MM.1S (cell line): Measurements from ENCODE around the gene BMP10.

ENCODE experiments used
- DNase-seq: peaks from one replicate; pipeline ENCODE4 v3.0.0-alpha.2; 2015
- H2AFZ ChIP-seq: fragments of 300-600 bp; sonication (generic); 2 replicates; pipeline ENCODE4 v1.6.0; 2016; ENCODE audit warnings: antibody characterized with exemption, low read length
- H3F3A ChIP-seq: fragments of 300-600 bp; sonication (generic); 2 replicates; pipeline ENCODE4 v1.6.1; 2016; ENCODE audit warnings: mild to moderate bottlenecking, antibody characterized with exemption, low read length, moderate library complexity, mixed read lengths; ENCODE audit not compliant: insufficient read depth
- H3K27ac ChIP-seq: fragments of 300-600 bp; sonication (generic); 2 replicates; pipeline ENCODE4 v1.5.1; 2016; ENCODE audit warnings: mild to moderate bottlenecking, low read length
- H3K27me3 ChIP-seq: fragments of 300-600 bp; sonication (generic); replicated peaks from 2 replicates; pipeline ENCODE4 v1.6.0; 2016; ENCODE audit warnings: low read length; ENCODE audit not compliant: insufficient read depth
- H3K36me3 ChIP-seq: fragments of 300-600 bp; sonication (generic); replicated peaks from 2 replicates; pipeline ENCODE4 v1.6.1; 2016; ENCODE audit warnings: mild to moderate bottlenecking, low read length, mixed read lengths; ENCODE audit not compliant: insufficient read depth
- H3K4me1 ChIP-seq: fragments of 300-600 bp; sonication (generic); 2 replicates; pipeline ENCODE4 v1.6.1; 2016; ENCODE audit warnings: low read length, mixed read lengths
- H3K4me2 ChIP-seq: fragments of 300-600 bp; sonication (generic); 2 replicates; pipeline ENCODE4 v1.6.0; 2016; ENCODE audit warnings: low read depth, low read length
- H3K4me3 ChIP-seq: fragments of 300-600 bp; sonication (generic); 2 replicates; pipeline ENCODE4 v1.5.1; 2016; ENCODE audit warnings: low read length, mixed read lengths
- H3K79me2 ChIP-seq: fragments of 300-600 bp; sonication (generic); 2 replicates; pipeline ENCODE4 v1.6.1; 2016; ENCODE audit warnings: mixed run types, low read length, mixed read lengths
- H3K9ac ChIP-seq: fragments of 300-600 bp; sonication (generic); 2 replicates; pipeline ENCODE4 v1.6.1; 2016; ENCODE audit warnings: low read length, mixed read lengths
- H3K9me2 ChIP-seq: fragments of 300-600 bp; sonication (generic); replicated peaks from 2 replicates; pipeline ENCODE4 v1.6.1; 2016; ENCODE audit warnings: mild to moderate bottlenecking, low read length, mixed read lengths; ENCODE audit not compliant: insufficient read depth
- H3K9me3 ChIP-seq: fragments of 300-600 bp; sonication (generic); replicated peaks from 2 replicates; pipeline ENCODE4 v1.6.1; 2016; ENCODE audit warnings: mild to moderate bottlenecking, low read length, mixed read lengths; ENCODE audit not compliant: insufficient read depth
- H4K20me1 ChIP-seq: fragments of 300-600 bp; sonication (generic); 2 replicates; pipeline ENCODE4 v1.6.1; 2016; ENCODE audit warnings: mild to moderate bottlenecking, low read length, moderate library complexity, mixed read lengths; ENCODE audit not compliant: insufficient read depth
- EZH2 ChIP-seq: fragments of 300-600 bp; sonication (generic); optimal IDR thresholded peaks from 2 replicates; pipeline ENCODE3; 2017; ENCODE audit warnings: low read depth, mild to moderate bottlenecking, antibody characterized with exemption, low read length, mixed read lengths
- EZH2phosphoT487 ChIP-seq: fragments of 300-600 bp; sonication (generic); IDR thresholded peaks from 2 replicates; pipeline ENCODE4 v1.6.1; 2018; ENCODE audit warnings: antibody characterized with exemption, low read length
- TF ChIP-seq, protein P1 (sequence below): fragments of 300-600 bp; sonication (generic); IDR thresholded peaks from 2 replicates; pipeline ENCODE4 v1.5.1; 2016; ENCODE audit warnings: antibody characterized with exemption, low read length, mixed read lengths

Gene BMP10

DNA sequence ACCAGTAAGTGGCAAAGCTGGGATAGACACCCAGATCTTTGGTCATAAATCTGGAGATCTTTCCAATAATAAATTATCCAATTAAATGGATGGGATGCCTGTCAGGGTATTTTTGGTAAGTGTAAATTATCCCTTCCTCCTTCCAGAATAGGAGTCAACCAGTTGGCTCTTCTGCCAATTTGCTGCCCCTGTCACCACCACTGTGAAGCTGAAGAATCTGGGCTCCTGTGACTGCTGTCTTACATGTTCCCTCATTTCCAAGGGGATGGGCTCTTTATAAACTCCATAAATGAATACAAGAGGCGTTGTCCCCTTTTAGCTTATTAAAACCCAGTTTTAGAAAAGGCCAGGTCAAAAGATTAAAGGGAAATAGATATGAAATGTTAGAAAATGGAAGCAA, 17.8 kb upstream of the BMP10 start:
- H3K36me3 ChIP-seq: no peaks in the 10 kb centered on the region
- no peak overlapping the region for H3K27ac ChIP-seq
- H3F3A ChIP-seq: no peaks in the 10 kb centered on the region
- H3K9me3 ChIP-seq: no peaks in the 10 kb centered on the region
- no peak for DNase-seq
- no peak overlapping the region for H3K4me3 ChIP-seq
- H3K79me2 ChIP-seq: no peaks in the 10 kb centered on the region
- TF ChIP-seq, protein P1, sequence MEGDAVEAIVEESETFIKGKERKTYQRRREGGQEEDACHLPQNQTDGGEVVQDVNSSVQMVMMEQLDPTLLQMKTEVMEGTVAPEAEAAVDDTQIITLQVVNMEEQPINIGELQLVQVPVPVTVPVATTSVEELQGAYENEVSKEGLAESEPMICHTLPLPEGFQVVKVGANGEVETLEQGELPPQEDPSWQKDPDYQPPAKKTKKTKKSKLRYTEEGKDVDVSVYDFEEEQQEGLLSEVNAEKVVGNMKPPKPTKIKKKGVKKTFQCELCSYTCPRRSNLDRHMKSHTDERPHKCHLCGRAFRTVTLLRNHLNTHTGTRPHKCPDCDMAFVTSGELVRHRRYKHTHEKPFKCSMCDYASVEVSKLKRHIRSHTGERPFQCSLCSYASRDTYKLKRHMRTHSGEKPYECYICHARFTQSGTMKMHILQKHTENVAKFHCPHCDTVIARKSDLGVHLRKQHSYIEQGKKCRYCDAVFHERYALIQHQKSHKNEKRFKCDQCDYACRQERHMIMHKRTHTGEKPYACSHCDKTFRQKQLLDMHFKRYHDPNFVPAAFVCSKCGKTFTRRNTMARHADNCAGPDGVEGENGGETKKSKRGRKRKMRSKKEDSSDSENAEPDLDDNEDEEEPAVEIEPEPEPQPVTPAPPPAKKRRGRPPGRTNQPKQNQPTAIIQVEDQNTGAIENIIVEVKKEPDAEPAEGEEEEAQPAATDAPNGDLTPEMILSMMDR: no peak
- no peak for TF ChIP-seq EZH2
- H3K9ac ChIP-seq: no peak overlapping the region
- H2AFZ ChIP-seq: no peak overlapping the region
- H3K4me1 ChIP-seq: no peaks in the 10 kb centered on the region
- no peak overlapping the region for H3K4me2 ChIP-seq
- no peaks in the 10 kb centered on the region for H4K20me1 ChIP-seq
- H3K9me2 ChIP-seq: no peaks in the 10 kb centered on the region
- no peaks in the 10 kb centered on the region for H3K27me3 ChIP-seq

GRCh38 chr2:68888038-68888704, 17.0 kb upstream of the BMP10 start:
- no peaks in the 10 kb centered on the region for H3K27me3 ChIP-seq

DNA sequence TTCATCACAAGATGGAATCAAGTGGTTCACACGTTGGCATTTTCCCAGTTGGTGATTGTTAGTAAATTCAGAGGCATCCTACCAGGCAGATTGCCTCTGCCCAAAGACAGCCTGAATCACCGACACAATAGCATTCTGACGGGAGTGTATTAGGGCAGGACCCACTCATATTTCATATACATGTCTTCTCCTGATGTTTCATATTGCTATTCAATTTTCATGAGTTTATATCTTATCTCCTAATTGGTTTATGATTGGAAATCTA, 14.5 kb upstream of the BMP10 start:
- Histone ChIP-seq H3K9ac (no peak overlapping the region), H3K4me3 (no peak overlapping the region)

More at GRCh38 chr2:68888038-68888704, 17.0 kb upstream of the BMP10 start:
- Histone ChIP-seq H3K4me3 (no peak overlapping the region), H3K79me2 (no peaks in the 10 kb centered on the region), H3F3A (no peaks in the 10 kb centered on the region), H2AFZ (no peak overlapping the region), H3K9ac (no peak overlapping the region), H3K9me3 (no peaks in the 10 kb centered on the region), H3K9me2 (no peaks in the 10 kb centered on the region), H3K36me3 (no peaks in the 10 kb centered on the region), H3K27ac (no peak overlapping the region), H4K20me1 (no peaks in the 10 kb centered on the region), H3K4me2 (no peak overlapping the region), H3K4me1 (no peaks in the 10 kb centered on the region)
- TF ChIP-seq, protein P1: no peak
- TF ChIP-seq EZH2phosphoT487: no peak
- no peak for TF ChIP-seq EZH2
- DNase-seq: no peak

More for the DNA sequence above, 14.5 kb upstream of the BMP10 start:
- Histone ChIP-seq H3K27ac (no peak overlapping the region), H3F3A (no peaks in the 10 kb centered on the region), H4K20me1 (no peaks in the 10 kb centered on the region), H3K9me2 (no peaks in the 10 kb centered on the region), H3K4me1 (no peaks in the 10 kb centered on the region), H2AFZ (no peak overlapping the region), H3K36me3 (no peaks in the 10 kb centered on the region), H3K4me2 (no peak overlapping the region), H3K79me2 (no peaks in the 10 kb centered on the region), H3K27me3 (no peaks in the 10 kb centered on the region), H3K9me3 (no peaks in the 10 kb centered on the region)
- no peak for TF ChIP-seq EZH2phosphoT487
- TF ChIP-seq, protein P1: no peak
- no peak for TF ChIP-seq EZH2
- no peak for DNase-seq
